Measurements from ENCODE around the gene TRIP13.

- no peak for TF ChIP-seq CTCF (IDR thresholded peaks at IDR 0.05)
- TF ChIP-seq POLR2A (IDR thresholded peaks at IDR 0.05) = no peak
These were observed 69.1 kb downstream of the TRIP13 start for GRCh38 chr5:961711-962240.

Measured in lower leg skin (tissue), 3 donors.